Measurements from ENCODE around the gene RAB13. TPM values are rescaled to one million over a fixed set of nuclear protein-coding genes. Genes with fewer than 3 reads are reported as not detected.

RAB13 gene
- total and polyA plus RNA-seq, 2 of the 4 experiments (the other 2 are of a cell fraction): 42.3 to 249 TPM

- Histone ChIP-seq H2BK120ac (ENCODE audit: low read depth, low read length) (no peak overlapping the region), H3K27me3 (ENCODE audit: control insufficient read depth, insufficient read depth, low read length) (no peaks in the 10 kb centered on the region), H3K27ac (ENCODE audit: insufficient read depth, low read length) (no peak overlapping the region), H3K14ac (replicated peaks; ENCODE audit: low read depth, low read length) (no peak overlapping the region), H3K56ac (ENCODE audit: extremely low read depth, insufficient read depth, low read length) (no peak overlapping the region), H3K9ac (ENCODE audit: low read depth, low read length) (no peak overlapping the region), H2BK15ac (ENCODE audit: low read depth, low read length) (no peak overlapping the region), H4K5ac (ENCODE audit: low read depth, low read length) (no peak overlapping the region), H3K18ac (ENCODE audit: low read depth, low read length) (no peak overlapping the region), H3K4me2 (ENCODE audit: low read depth, low read length) (no peak overlapping the region), H3K4ac (ENCODE audit: low read depth, low read length) (no peak overlapping the region), H3K9me3 (ENCODE audit: control insufficient read depth, insufficient read depth, low read length) (no peaks in the 10 kb centered on the region), H3K4me1 (ENCODE audit: control insufficient read depth, insufficient read depth, low read length) (peaks cover 6% of the 10 kb centered on the region), H3K79me1 (ENCODE audit: low read depth in 1 of 2, low read length in 2 of 2) (peaks cover 15 to 46% of the 10 kb centered on the region in 2 experiments), H3K4me3 (ENCODE audit: insufficient read depth, low read depth, low read length) (no peak overlapping the region), H2AK9ac (replicated peaks; ENCODE audit: low read depth, low read length, poor library complexity) (no peak overlapping the region), H4K8ac (ENCODE audit: low read depth in 2 of 2, low read length in 2 of 2) (no peak overlapping the region), H2AK5ac (ENCODE audit: low read depth, low read length) (no peak overlapping the region), H4K91ac (ENCODE audit: insufficient read depth, low read depth, low read length) (no peak overlapping the region), H2BK20ac (ENCODE audit: low read depth, low read length) (no peak overlapping the region), H3K23ac (ENCODE audit: low read depth, low read length) (no peak overlapping the region), H4K20me1 (ENCODE audit: insufficient read depth, low read length) (no peaks in the 10 kb centered on the region; the same call in 1 of the 2 replicates), H2AFZ (replicated peaks; ENCODE audit: low read length, poor library complexity) (no peak overlapping the region), H3K9me1 (ENCODE audit: insufficient read depth, low read length) (peaks cover 21% of the 10 kb centered on the region; the same call in 1 of the 2 replicates), H2BK5ac (ENCODE audit: low read depth, low read length, poor library complexity, severe bottlenecking) (no peak overlapping the region), H3K36me3 (ENCODE audit: control insufficient read depth, insufficient read depth, low read length) (peaks cover 59% of the 10 kb centered on the region)
- in situ Hi-C loops (cut with MboI; ENCODE audit: low sequenced_read_pairs) (no loop called here), intact Hi-C loops (cut with micrococcal nuclease) (no loop called here), dilution Hi-C loops (cut with HindIII; ENCODE audit: low sequenced_read_pairs, unreplicated experiment) (no loop called here)
- CTCF ChIA-PET: no interaction called here
- ATAC-seq (ENCODE audit: low read depth): no peak
- DNase-seq: no peak
- 100% methylated on average over 3 of the region's 8 CpGs; no CpG with 5 or more reads in 1 of the 2 experiments for WGBS, 2 experiments (ENCODE audit: extremely low coverage in 2 of 2, insufficient read length in 1 of 2)
- POLR2A ChIA-PET (ENCODE audit: unreplicated experiment): interaction anchor here (1.1 kb wide), 1 partner anchor 17 kb away, joined by 3 read pairs; no protein-coding TSS in a partner anchor
- no peak for TF ChIP-seq MAFK (IDR thresholded peaks at IDR 0.05; ENCODE audit: low read depth, low read length)
- TF ChIP-seq CTCF (conservative IDR thresholded peaks at IDR 0.05; ENCODE audit: low read depth, low read length): no peak
- TF ChIP-seq USF2 (IDR thresholded peaks at IDR 0.05; ENCODE audit: low read depth, low read length): no peak
- no peak for TF ChIP-seq CEBPB (IDR thresholded peaks at IDR 0.05; ENCODE audit: low read depth, low read length)
- TF ChIP-seq RCOR1 (IDR thresholded peaks at IDR 0.05; ENCODE audit: insufficient replicate concordance, low read length): no peak
- TF ChIP-seq MXI1 (IDR thresholded peaks at IDR 0.05; ENCODE audit: borderline replicate concordance, low read depth, low read length): no peak
- TF ChIP-seq RFX5 (IDR thresholded peaks at IDR 0.05; ENCODE audit: low read depth, low read length): no peak
- no peak for TF ChIP-seq CHD1 (IDR thresholded peaks at IDR 0.05; ENCODE audit: low read depth, low read length)
- no peak for TF ChIP-seq NFE2L2 (IDR thresholded peaks at IDR 0.05; ENCODE audit: low read depth, low read length)
- no peak for TF ChIP-seq ELK1 (IDR thresholded peaks at IDR 0.05; ENCODE audit: borderline replicate concordance, low read depth, low read length)
- TF ChIP-seq MAZ (IDR thresholded peaks at IDR 0.05; ENCODE audit: borderline replicate concordance, low read depth, low read length): no peak
- no peak for TF ChIP-seq FOS (IDR thresholded peaks at IDR 0.05; ENCODE audit: low read depth, low read length)
- no peak for TF ChIP-seq BHLHE40 (IDR thresholded peaks at IDR 0.05; ENCODE audit: low read depth, low read length)
- TF ChIP-seq POLR2A (IDR thresholded peaks at IDR 0.05; ENCODE audit: low read depth, low read length): no peak
- TF ChIP-seq RAD21 (IDR thresholded peaks at IDR 0.05; ENCODE audit: low read length): no peak
- no peak for TF ChIP-seq SMC3 (IDR thresholded peaks at IDR 0.05; ENCODE audit: low read depth, low read length)
- BruUV-seq (replicated peaks): no TSS peak
Observed at GRCh38 chr1:153940756-153941155, 45.4 kb downstream of the RAB13 start.
